Kidney (tissue), 14 donors: ENCODE measurements around the gene APBB2. TPM values are rescaled to one million over a fixed set of nuclear protein-coding genes. Genes with fewer than 3 reads are reported as not detected.

Experiments used
- DNase-seq, 5 donors: peaks; one replicate each; pipeline ENCODE4 v3.0.0-alpha.2; 2013 to 2020
- FAIRE-seq: peaks from 2 replicates; lab custom pipeline; 2012; peaks lifted over from hg19 to GRCh38; lab: Jason Lieb, UNC
- H3K27ac ChIP-seq, 2 donors: one replicate each; pipeline ENCODE4 v1.7.0; 2013; ENCODE audit warnings: low read depth in 2 of 2, low read length in 2 of 2, inconsistent platforms in 1 of 2
- H3K27me3 ChIP-seq: one replicate; pipeline ENCODE4 v1.7.1; 2013; ENCODE audit warnings: low read length, inconsistent platforms; ENCODE audit not compliant: control insufficient read depth, insufficient read depth
- H3K36me3 ChIP-seq, 3 donors: one replicate each; pipeline versions ENCODE4 v1.7.0 to v1.7.1; 2013; ENCODE audit warnings: low read length in 3 of 3, control low read depth in 1 of 3, inconsistent platforms in 1 of 3; ENCODE audit not compliant: insufficient read depth in 3 of 3, control insufficient read depth in 2 of 3
- H3K4me1 ChIP-seq, 3 donors: one replicate each; pipeline versions ENCODE4 v1.7.0 to v1.7.1; 2013; ENCODE audit warnings: low read length in 3 of 3, inconsistent platforms in 1 of 3, low read depth in 1 of 3; ENCODE audit not compliant: control insufficient read depth in 2 of 3, insufficient read depth in 2 of 3
- H3K4me3 ChIP-seq, 3 donors: one replicate each; pipeline versions ENCODE4 v1.7.0 to v1.8.1; 2013; ENCODE audit warnings: low read length in 3 of 3, control low read depth in 1 of 3, inconsistent platforms in 1 of 3
- H3K9ac ChIP-seq, 3 donors: one replicate each; pipeline versions ENCODE4 v1.7.0 to v1.7.1; 2013; ENCODE audit warnings: low read length in 3 of 3, control low read depth in 1 of 3, inconsistent platforms in 1 of 3
- H3K9me3 ChIP-seq, 3 donors: one replicate each; pipeline versions ENCODE4 v1.7.0 to v1.7.1; 2013; ENCODE audit warnings: low read length in 3 of 3, control low read depth in 1 of 3, inconsistent platforms in 1 of 3; ENCODE audit not compliant: control insufficient read depth in 2 of 3, insufficient read depth in 1 of 3
- CTCF ChIP-seq: IDR thresholded peaks from 3 replicates; pipeline ENCODE4 v1.5.1; 2012; ENCODE audit warnings: mild to moderate bottlenecking, moderate library complexity, borderline replicate concordance; ENCODE audit not compliant: insufficient read depth; ENCODE audit errors: extremely low read depth
- intact Hi-C: fragments of 100-400 bp; cut with DNase I; formaldehyde crosslinking; loops from one replicate; pipeline ENCODE4 v1.11.1; 2022
- polyA plus RNA-seq: library from polyadenylated mRNA; stranded (reverse); fragments of 350-450 nt; fragmentation: Illumina TruSeq; extraction: RNeasy Lipid Tissue Mini Kit (QIAGEN cat#74804); gene quantifications from one replicate; pipeline ENCODE4 v1.2.3, GENCODE V29; 2014; ENCODE audit warnings: low read depth, low replicate concordance; ENCODE audit not compliant: insufficient read depth
- total RNA-seq: library from RNA; stranded (reverse); fragmentation: NEBNext Ultra II Directional; extraction: Animal tissue kit (Norgen Biotek cat#: 25700); gene quantifications from one replicate; pipeline ENCODE4 v1.2.1, GENCODE V29; 2021
- donor health status: control.
- donor health status: control.
- donor health status: control.
- donor health status: control.
- donor health status: control.
- donor health status: DM: yes; HTN: yes; CAD: no.
- donor health status: Normal renal cell carcinoma (clear cell type).

The APBB2 gene
- total and polyA plus RNA-seq, 2 donors from 2014 or later, result 13.4 to 65.6 TPM

- FAIRE-seq (no peak), DNase-seq (peak in 1 of 5 donors; percentile 54)
- intact Hi-C loops, result no loop called here
- H3K4me3 ChIP-seq, result peak overlapping the region; percentile 26 to 56 (median 51)
- no peak overlapping the region for H3K27ac ChIP-seq
- no peak for TF ChIP-seq CTCF
- H3K9ac ChIP-seq, result no peak overlapping the region
- no peaks in the 10 kb centered on the region for H3K9me3 ChIP-seq
- peaks cover 0 to 5% (median 0%) of the 10 kb centered on the region in 3 donors for H3K4me1 ChIP-seq
- H3K36me3 ChIP-seq, result no peaks in the 10 kb centered on the region
- H3K27me3 ChIP-seq, result no peaks in the 10 kb centered on the region
Measured at GRCh38 chr4:40856277-40856839, 358.0 kb downstream of the APBB2 start.

GRCh38 chr4:40850496-40850895 lies 363.8 kb downstream of the APBB2 start:
- TF ChIP-seq CTCF, result no peak
- no peak overlapping the region for H3K27ac ChIP-seq
- no peak overlapping the region for H3K9ac ChIP-seq
- intact Hi-C loops, result no loop called here
- no peaks in the 10 kb centered on the region for H3K36me3 ChIP-seq
- peaks cover 0 to 2% (median 0%) of the 10 kb centered on the region in 3 donors for H3K4me1 ChIP-seq
- DNase-seq, result no peak
- H3K9me3 ChIP-seq, result no peaks in the 10 kb centered on the region
- FAIRE-seq, result no peak
- no peaks in the 10 kb centered on the region for H3K27me3 ChIP-seq
- H3K4me3 ChIP-seq, result no peak overlapping the region

- Histone ChIP-seq H3K9me3 (no peaks in the 10 kb centered on the region), H3K36me3 (no peaks in the 10 kb centered on the region), H3K9ac (no peak overlapping the region), H3K27ac (no peak overlapping the region), H3K4me1 (peaks cover 0 to 4% (median 0%) of the 10 kb centered on the region in 3 donors), H3K4me3 (no peak overlapping the region), H3K27me3 (no peaks in the 10 kb centered on the region)
- FAIRE-seq (no peak), DNase-seq (no peak)
- TF ChIP-seq CTCF, result no peak
- intact Hi-C loops, result no loop called here
Measured at GRCh38 chr4:40848940-40849339, 365.4 kb downstream of the APBB2 start.

GRCh38 chr4:40848251-40848650 lies 366.1 kb downstream of the APBB2 start:
- DNase-seq, result no peak
- no peaks in the 10 kb centered on the region for H3K27me3 ChIP-seq

More at GRCh38 chr4:40848251-40848650, 366.1 kb downstream of the APBB2 start:
- no peak overlapping the region for H3K4me3 ChIP-seq
- H3K36me3 ChIP-seq, result no peaks in the 10 kb centered on the region
- peaks cover 0 to 4% (median 0%) of the 10 kb centered on the region in 3 donors for H3K4me1 ChIP-seq
- intact Hi-C loops, result no loop called here
- H3K9me3 ChIP-seq, result no peaks in the 10 kb centered on the region
- no peak for FAIRE-seq
- no peak overlapping the region for H3K27ac ChIP-seq
- TF ChIP-seq CTCF, result no peak
- no peak overlapping the region for H3K9ac ChIP-seq
